Psoas muscle (tissue), 8 donors: ENCODE results near the gene CLCNKB. TPM values are rescaled to one million over a fixed set of nuclear protein-coding genes. Genes with fewer than 3 reads are reported as not detected.

Experiments
- ATAC-seq, 4 donors: fragments of 200-7000 bp; cut with Tn5 transposase; one replicate each; pipeline ENCODE4 v1.9.1; 2020; ENCODE audit warnings: moderate library complexity in 3 of 4, mild to moderate bottlenecking in 2 of 4
- DNase-seq, 2 donors: peaks; one replicate each; pipeline ENCODE4 v3.0.0-alpha.2; 2020
- H3K27ac ChIP-seq: fragments of 200-600 bp; one replicate; pipeline ENCODE4 v1.8.0; 2022
- H3K27me3 ChIP-seq, 3 donors: fragments of 200-600 bp in 1 of 3; one replicate each; pipeline versions ENCODE4 v1.6.1 to v1.8.0; 2013 to 2022; ENCODE audit warnings: low read length in 2 of 3, mild to moderate bottlenecking in 2 of 3, moderate library complexity in 1 of 3; ENCODE audit not compliant: insufficient read depth in 3 of 3
- H3K36me3 ChIP-seq, 2 donors: fragments of 200-600 bp in 1 of 2; one replicate each; pipeline versions ENCODE4 v1.6.1 to v1.8.0; 2013 to 2022; ENCODE audit warnings: low read depth in 1 of 2, mild to moderate bottlenecking in 1 of 2, moderate library complexity in 1 of 2; ENCODE audit not compliant: insufficient read depth in 1 of 2
- H3K4me1 ChIP-seq: fragments of 200-600 bp; one replicate; pipeline ENCODE4 v1.8.0; 2022
- H3K4me3 ChIP-seq: fragments of 200-600 bp; one replicate; pipeline ENCODE4 v1.8.0; 2022; ENCODE audit warnings: mild to moderate bottlenecking
- H3K9me3 ChIP-seq: fragments of 200-600 bp; one replicate; pipeline ENCODE4 v1.8.0; 2022
- WGBS, 3 donors: extraction: QIAGEN DNeasy Blood & Tissue Kit; methylation state at CpG; one replicate each; pipeline versions ENCODE4 v1.1.6 to v1.1.7; 2013; 5-methylcytosine and 5-hydroxymethylcytosine counted together
- intact Hi-C, 2 donors: fragments of 100-400 bp; cut with DNase I; formaldehyde crosslinking; loops; one replicate each; pipeline versions ENCODE4 v1.11.0 to v1.14.2; 2022
- polyA plus RNA-seq, 3 donors: library from polyadenylated mRNA; stranded (reverse); fragments of 200-250 nt; gene quantifications; one replicate each; pipeline ENCODE4 v1.2.3, GENCODE V29; 2013
- total RNA-seq, 4 donors: library from RNA; stranded (reverse); fragmentation: NEBNext Ultra II Directional in 2 of 4; extraction: Animal tissue kit (Norgen Biotek cat#: 25700) in 2 of 4; gene quantifications; one replicate each; pipeline versions ENCODE4 v1.2.1 to v1.2.4, GENCODE V29; 2021 to 2023
- TF ChIP-seq, protein P1 (sequence below): fragments of 200-600 bp; IDR thresholded peaks from one replicate; pipeline ENCODE4 v1.8.0; 2022; ENCODE audit warnings: antibody characterized with exemption
- donor health status: healthy with polysubstance abuse.
- donor health status: DM: no; HTN: no; CAD: no; lungs with moderate emphysema.
- donor health status: Bipolar disorder and iron deficiency.
- donor health status: healthy.
- donor health status: DM: yes; HTN: yes; CAD: no.
- donor health status: DM: no; HTN: no; CAD: no.
- donor health status: DM: no; HTN: no; CAD: no.
- donor health status: DM: yes; HTN: yes; CAD: no.

CLCNKB gene
- total and polyA plus RNA-seq, 7 donors: 0.05 to 0.31 (median 0.30) TPM; not detected in 4

DNA sequence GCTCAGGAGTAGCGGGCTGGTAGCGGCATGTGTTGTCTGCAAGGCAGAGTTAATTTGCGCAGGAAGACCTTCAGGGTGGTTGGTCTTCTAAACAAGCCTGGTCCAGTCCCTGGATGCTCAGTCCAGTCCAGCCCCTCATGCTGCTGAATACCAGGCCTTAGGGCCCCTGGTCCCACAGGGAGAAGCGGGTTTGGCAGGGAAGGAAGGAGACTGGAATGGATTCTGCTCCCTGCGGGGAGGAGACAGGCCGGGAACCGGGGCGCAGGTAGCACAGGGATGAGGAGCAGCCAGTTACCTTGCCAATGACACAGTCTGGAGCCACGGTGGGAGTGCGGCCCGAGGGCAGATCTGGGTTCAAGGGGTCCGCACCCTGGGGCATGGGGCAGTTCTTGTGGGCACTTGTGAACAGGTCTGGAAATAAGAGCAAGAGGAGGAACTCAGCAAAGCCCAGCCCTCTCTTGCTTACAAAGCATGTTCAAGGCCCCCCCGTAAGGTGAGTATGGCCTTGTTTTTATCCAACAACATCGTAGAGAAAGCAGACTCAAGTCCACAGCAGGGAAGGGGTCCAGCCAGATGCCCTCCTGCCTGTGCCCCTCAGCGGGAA lies 19.7 kb downstream of the CLCNKB start:
- Histone ChIP-seq H3K9me3 (no peaks in the 10 kb centered on the region), H3K4me1 (no peaks in the 10 kb centered on the region), H3K27me3 (peaks cover 0 to 4% (median 2%) of the 10 kb centered on the region in 3 donors), H3K36me3 (no peaks in the 10 kb centered on the region), H3K4me3 (no peak overlapping the region), H3K27ac (no peak overlapping the region)
- TF ChIP-seq, protein P1, sequence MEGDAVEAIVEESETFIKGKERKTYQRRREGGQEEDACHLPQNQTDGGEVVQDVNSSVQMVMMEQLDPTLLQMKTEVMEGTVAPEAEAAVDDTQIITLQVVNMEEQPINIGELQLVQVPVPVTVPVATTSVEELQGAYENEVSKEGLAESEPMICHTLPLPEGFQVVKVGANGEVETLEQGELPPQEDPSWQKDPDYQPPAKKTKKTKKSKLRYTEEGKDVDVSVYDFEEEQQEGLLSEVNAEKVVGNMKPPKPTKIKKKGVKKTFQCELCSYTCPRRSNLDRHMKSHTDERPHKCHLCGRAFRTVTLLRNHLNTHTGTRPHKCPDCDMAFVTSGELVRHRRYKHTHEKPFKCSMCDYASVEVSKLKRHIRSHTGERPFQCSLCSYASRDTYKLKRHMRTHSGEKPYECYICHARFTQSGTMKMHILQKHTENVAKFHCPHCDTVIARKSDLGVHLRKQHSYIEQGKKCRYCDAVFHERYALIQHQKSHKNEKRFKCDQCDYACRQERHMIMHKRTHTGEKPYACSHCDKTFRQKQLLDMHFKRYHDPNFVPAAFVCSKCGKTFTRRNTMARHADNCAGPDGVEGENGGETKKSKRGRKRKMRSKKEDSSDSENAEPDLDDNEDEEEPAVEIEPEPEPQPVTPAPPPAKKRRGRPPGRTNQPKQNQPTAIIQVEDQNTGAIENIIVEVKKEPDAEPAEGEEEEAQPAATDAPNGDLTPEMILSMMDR: no peak
- WGBS, 3 donors: 92 to 94% (median 94%) methylated on average over 15 of the region's 15 CpGs
- ATAC-seq (no peak), DNase-seq (no peak)
- intact Hi-C loops: no loop called here

DNA sequence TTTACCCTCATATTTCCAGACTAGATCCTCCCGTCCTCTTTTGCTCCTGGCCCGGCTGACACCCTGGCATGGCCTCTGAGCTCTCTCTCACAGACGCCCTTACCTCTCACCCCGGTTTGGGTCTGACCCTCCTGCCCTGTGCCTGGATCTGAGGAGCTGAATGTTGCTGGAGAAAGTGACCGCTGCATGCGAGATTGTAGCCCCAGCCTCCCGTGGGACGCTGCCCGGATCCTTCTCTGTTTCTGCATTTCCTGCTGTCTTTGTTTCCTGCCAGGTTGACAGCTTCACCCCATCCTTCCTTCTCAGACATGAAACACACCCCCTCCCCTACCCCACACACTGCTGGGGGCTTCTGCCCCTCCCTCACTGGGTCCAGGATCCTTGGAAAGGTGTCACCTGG lies 20.3 kb downstream of the CLCNKB start:
- Histone ChIP-seq H3K4me3 (no peak overlapping the region), H3K27me3 (peaks cover 0 to 4% (median 2%) of the 10 kb centered on the region in 3 donors), H3K9me3 (no peaks in the 10 kb centered on the region), H3K27ac (no peak overlapping the region), H3K4me1 (no peaks in the 10 kb centered on the region), H3K36me3 (no peaks in the 10 kb centered on the region)
- DNase-seq (no peak), ATAC-seq (no peak)
- 60 to 64% (median 64%) methylated on average over 9 of the region's 9 CpGs for WGBS, 3 donors
- intact Hi-C loops: no loop called here
- TF ChIP-seq, protein P1: no peak

DNA sequence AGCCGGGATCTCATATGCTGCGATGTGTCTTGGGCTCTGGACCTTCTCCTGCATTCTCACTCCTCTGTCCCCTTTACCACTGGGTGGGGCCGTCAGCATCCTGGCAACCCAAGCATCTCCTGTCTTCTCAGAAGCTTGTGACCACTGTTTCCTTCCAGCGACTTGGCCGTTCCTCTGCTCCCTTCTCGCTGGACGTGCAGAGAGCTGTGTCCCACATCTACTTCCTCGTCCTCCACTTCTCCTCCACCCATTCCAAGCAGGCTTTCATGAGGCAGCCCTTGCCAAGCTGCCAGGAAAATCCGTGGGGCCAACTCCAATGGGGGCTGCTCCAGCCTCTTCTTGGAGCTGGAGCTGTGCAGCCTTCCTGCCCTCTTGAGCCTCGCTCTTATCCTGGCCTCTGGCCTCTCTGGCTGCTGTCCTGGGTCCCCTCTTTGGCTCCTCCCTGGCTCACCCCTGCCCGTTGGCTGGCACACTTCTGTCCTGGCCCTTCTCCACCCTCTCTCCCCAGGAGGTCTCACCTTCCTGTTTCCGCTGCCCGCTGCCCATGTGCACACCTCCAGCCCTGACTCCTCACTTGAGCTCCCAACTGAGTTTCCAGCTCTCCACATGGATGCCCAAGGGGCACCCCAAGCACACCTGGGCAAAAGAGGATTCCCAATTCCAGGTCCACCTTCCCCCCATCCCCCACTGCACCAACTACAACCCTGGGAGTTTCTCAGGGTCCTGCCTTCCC lies 21.1 kb downstream of the CLCNKB start:
- TF ChIP-seq, protein P1: no peak
- Histone ChIP-seq H3K9me3 (no peaks in the 10 kb centered on the region), H3K27me3 (peaks cover 0 to 4% (median 2%) of the 10 kb centered on the region in 3 donors), H3K27ac (no peak overlapping the region), H3K4me3 (no peak overlapping the region), H3K36me3 (no peaks in the 10 kb centered on the region), H3K4me1 (no peaks in the 10 kb centered on the region)
- DNase-seq (no peak), ATAC-seq (no peak)
- intact Hi-C loops: no loop called here
- WGBS, 3 donors: 49 to 61% (median 52%) methylated on average over 13 of the region's 13 CpGs

DNA sequence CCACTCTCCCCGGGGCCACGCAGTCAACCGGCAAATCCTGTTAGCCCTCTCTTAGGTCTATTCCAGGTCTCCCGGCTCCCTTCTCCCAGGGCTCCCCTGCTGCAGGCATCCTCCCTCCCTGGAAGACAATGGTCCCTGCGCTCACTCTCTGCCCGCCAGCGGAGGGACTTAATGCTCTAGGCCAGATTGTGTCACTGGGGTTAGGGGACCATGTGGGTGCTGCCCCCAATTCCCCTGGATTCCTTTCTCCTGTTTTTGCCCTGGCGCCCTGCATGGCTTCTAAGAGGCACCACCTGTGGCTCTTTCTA lies 21.6 kb downstream of the CLCNKB start:
- Histone ChIP-seq H3K27ac (no peak overlapping the region), H3K4me3 (no peak overlapping the region), H3K27me3 (peaks cover 0 to 4% (median 2%) of the 10 kb centered on the region in 3 donors), H3K4me1 (no peaks in the 10 kb centered on the region), H3K36me3 (no peaks in the 10 kb centered on the region), H3K9me3 (no peaks in the 10 kb centered on the region)
- TF ChIP-seq, protein P1: no peak
- intact Hi-C loops: no loop called here
- ATAC-seq (no peak), DNase-seq (no peak)
- 79 to 87% (median 83%) methylated on average over 8 of the region's 8 CpGs for WGBS, 3 donors
